HEK293 (cell line): ENCODE measurements around the gene ALPK3.

Experiments used
- CTCF ChIA-PET: fragments of 350-600 bp; formaldehyde crosslinking; extraction: SDS; loops from one replicate; lab custom pipeline; 2021; ENCODE audit warnings: antibody characterized with exemption; lab: Yijun Ruan, JAX
- POLR2A ChIA-PET: fragments of 300-600 bp; formaldehyde crosslinking; extraction: SDS; loops from one replicate; lab custom pipeline; 2020; ENCODE audit warnings: antibody characterized with exemption, inconsistent platforms; lab: Yijun Ruan, JAX
- H3K27ac ChIP-seq: fragments of 200-500 bp; sonication (Bioruptor generic); 2 replicates; pipeline ENCODE4 v1.5.1; 2014; ENCODE audit warnings: low read depth, low read length, control low read depth, inconsistent platforms; ENCODE audit errors: extremely low read depth
- H3K36me3 ChIP-seq, 2 experiments: fragments of 200-500 bp in 1 of 2; sonication (Bioruptor generic) in 1 of 2; 1 replicate in 1 of 2; 2 replicates in 1 of 2; pipeline ENCODE4 v1.5.1; 2014 to 2017; ENCODE audit warnings: inconsistent platforms in 2 of 2, low read length in 2 of 2; ENCODE audit not compliant: control insufficient read depth in 2 of 2, insufficient read depth in 1 of 2
- H3K4me1 ChIP-seq: fragments of 200-500 bp; sonication (Bioruptor generic); 2 replicates; pipeline ENCODE4 v1.5.1; 2014; ENCODE audit warnings: mild to moderate bottlenecking, low read length, inconsistent platforms; ENCODE audit not compliant: control insufficient read depth, insufficient read depth
- H3K4me3 ChIP-seq: 2 replicates; pipeline ENCODE4 v1.5.1; 2011; ENCODE audit warnings: low read depth, mild to moderate bottlenecking, control low read depth, low read length, moderate library complexity
- H3K9me3 ChIP-seq: fragments of 200-500 bp; sonication (Bioruptor generic); 2 replicates; pipeline ENCODE4 v1.5.1; 2014; ENCODE audit warnings: low read depth, low read length, inconsistent platforms; ENCODE audit not compliant: control insufficient read depth, insufficient read depth
- GLI2 ChIP-seq: fragments of 450-650 bp; formaldehyde crosslinking; IDR thresholded peaks from 2 replicates; pipeline ENCODE4; 2017; ENCODE audit warnings: missing biosample characterization, missing genetic modification characterization, low read depth, borderline replicate concordance
- HOXA7 ChIP-seq: sonication (generic); formaldehyde crosslinking; IDR thresholded peaks from 2 replicates; pipeline ENCODE4 v1.8.1; 2022; ENCODE audit warnings: missing genetic modification reagents, borderline replicate concordance
- HOXD13 ChIP-seq: sonication (generic); formaldehyde crosslinking; IDR thresholded peaks from 2 replicates; pipeline ENCODE4 v1.8.0; 2022; ENCODE audit warnings: missing genetic modification reagents, borderline replicate concordance
- MZF1 ChIP-seq: fragments of 450-650 bp; formaldehyde crosslinking; IDR thresholded peaks from 2 replicates; pipeline ENCODE4 v1.5.1; 2017; ENCODE audit warnings: missing biosample characterization, missing genetic modification characterization, borderline replicate concordance
- SCRT2 ChIP-seq: fragments of 450-650 bp; formaldehyde crosslinking; IDR thresholded peaks from 2 replicates; pipeline ENCODE4 v1.5.1; 2016; ENCODE audit warnings: missing biosample characterization, missing genetic modification characterization
- ZBTB21 ChIP-seq: fragments of 450-650 bp; formaldehyde crosslinking; IDR thresholded peaks from 2 replicates; pipeline ENCODE4 v1.5.1; 2017; ENCODE audit warnings: missing biosample characterization, missing genetic modification characterization
- ZBTB7A ChIP-seq: fragments of 450-650 bp; formaldehyde crosslinking; IDR thresholded peaks from 2 replicates; pipeline ENCODE4 v1.5.1; 2016; ENCODE audit warnings: low read depth, missing biosample characterization, missing genetic modification characterization
- ZNF221 ChIP-seq: fragments of 450-650 bp; formaldehyde crosslinking; IDR thresholded peaks from 2 replicates; pipeline ENCODE4 v1.5.1; 2017; ENCODE audit warnings: missing biosample characterization, missing genetic modification characterization, borderline replicate concordance
- ZNF223 ChIP-seq: fragments of 450-650 bp; formaldehyde crosslinking; IDR thresholded peaks from 2 replicates; pipeline ENCODE4 v1.5.1; 2016; ENCODE audit warnings: missing biosample characterization, missing genetic modification characterization
- ZNF23 ChIP-seq: fragments of 450-650 bp; formaldehyde crosslinking; IDR thresholded peaks from 2 replicates; pipeline ENCODE4 v1.5.1; 2016; ENCODE audit warnings: missing biosample characterization, missing genetic modification characterization, borderline replicate concordance
- ZNF24 ChIP-seq: fragments of 450-650 bp; formaldehyde crosslinking; IDR thresholded peaks from 2 replicates; pipeline ENCODE4 v1.5.1; 2016; ENCODE audit warnings: missing biosample characterization, missing genetic modification characterization
- ZNF473 ChIP-seq: fragments of 450-650 bp; formaldehyde crosslinking; IDR thresholded peaks from 2 replicates; pipeline ENCODE4 v1.5.1; 2017; ENCODE audit warnings: missing biosample characterization, missing genetic modification characterization
- ZNF501 ChIP-seq: fragments of 450-650 bp; formaldehyde crosslinking; IDR thresholded peaks from 2 replicates; pipeline ENCODE4 v1.5.1; 2016; ENCODE audit warnings: missing biosample characterization, missing genetic modification characterization
- ZNF529 ChIP-seq: fragments of 450-650 bp; formaldehyde crosslinking; IDR thresholded peaks from 2 replicates; pipeline ENCODE4 v1.5.1; 2017; ENCODE audit warnings: missing genetic modification characterization, missing biosample characterization; ENCODE audit not compliant: insufficient replicate concordance
- ZNF549 ChIP-seq: fragments of 450-650 bp; IDR thresholded peaks from 2 replicates; pipeline ENCODE4 v1.5.1; 2018; ENCODE audit warnings: missing biosample characterization, missing genetic modification characterization, mild to moderate bottlenecking, inconsistent platforms, moderate library complexity
- ZNF555 ChIP-seq: fragments of 450-650 bp; formaldehyde crosslinking; conservative IDR thresholded peaks from 2 replicates; pipeline ENCODE4 v1.5.1; 2017; ENCODE audit warnings: missing biosample characterization, mild to moderate bottlenecking, missing genetic modification characterization, inconsistent platforms
- ZNF571 ChIP-seq: fragments of 450-650 bp; formaldehyde crosslinking; IDR thresholded peaks from 2 replicates; pipeline ENCODE4 v1.5.0; 2017; ENCODE audit warnings: missing biosample characterization, missing genetic modification characterization
- ZNF585B ChIP-seq: fragments of 450-650 bp; formaldehyde crosslinking; IDR thresholded peaks from 2 replicates; pipeline ENCODE4 v1.5.1; 2016; ENCODE audit warnings: missing biosample characterization, missing genetic modification characterization
- ZNF624 ChIP-seq: fragments of 450-650 bp; formaldehyde crosslinking; IDR thresholded peaks from 2 replicates; pipeline ENCODE4 v1.5.1; 2017; ENCODE audit warnings: missing biosample characterization, missing genetic modification characterization
- ZNF658 ChIP-seq: fragments of 450-650 bp; formaldehyde crosslinking; IDR thresholded peaks from 2 replicates; pipeline ENCODE4; 2016; ENCODE audit warnings: missing biosample characterization, missing genetic modification characterization
- ZNF707 ChIP-seq: fragments of 450-650 bp; formaldehyde crosslinking; IDR thresholded peaks from 2 replicates; pipeline ENCODE4 v1.5.1; 2016; ENCODE audit warnings: missing biosample characterization, missing genetic modification characterization
- ZSCAN30 ChIP-seq: fragments of 450-650 bp; IDR thresholded peaks from 2 replicates; pipeline ENCODE4 v1.5.1; 2018; ENCODE audit warnings: missing biosample characterization, mild to moderate bottlenecking, missing genetic modification characterization, moderate library complexity
- TF ChIP-seq, protein P1 (sequence below): fragments of 450-650 bp; formaldehyde crosslinking; IDR thresholded peaks from 2 replicates; pipeline ENCODE4 v1.5.1; 2016; ENCODE audit warnings: missing biosample characterization, missing genetic modification characterization
- TF ChIP-seq, protein P2 (sequence below): fragments of 450-650 bp; formaldehyde crosslinking; IDR thresholded peaks from 2 replicates; pipeline ENCODE4 v1.5.1; 2016; ENCODE audit warnings: missing biosample characterization, missing genetic modification characterization
- TF ChIP-seq, protein P3 (sequence below): fragments of 450-650 bp; formaldehyde crosslinking; IDR thresholded peaks from 2 replicates; pipeline ENCODE4 v1.5.1; 2016; ENCODE audit warnings: missing biosample characterization, missing genetic modification characterization, low read depth

The ALPK3 gene, protein sequence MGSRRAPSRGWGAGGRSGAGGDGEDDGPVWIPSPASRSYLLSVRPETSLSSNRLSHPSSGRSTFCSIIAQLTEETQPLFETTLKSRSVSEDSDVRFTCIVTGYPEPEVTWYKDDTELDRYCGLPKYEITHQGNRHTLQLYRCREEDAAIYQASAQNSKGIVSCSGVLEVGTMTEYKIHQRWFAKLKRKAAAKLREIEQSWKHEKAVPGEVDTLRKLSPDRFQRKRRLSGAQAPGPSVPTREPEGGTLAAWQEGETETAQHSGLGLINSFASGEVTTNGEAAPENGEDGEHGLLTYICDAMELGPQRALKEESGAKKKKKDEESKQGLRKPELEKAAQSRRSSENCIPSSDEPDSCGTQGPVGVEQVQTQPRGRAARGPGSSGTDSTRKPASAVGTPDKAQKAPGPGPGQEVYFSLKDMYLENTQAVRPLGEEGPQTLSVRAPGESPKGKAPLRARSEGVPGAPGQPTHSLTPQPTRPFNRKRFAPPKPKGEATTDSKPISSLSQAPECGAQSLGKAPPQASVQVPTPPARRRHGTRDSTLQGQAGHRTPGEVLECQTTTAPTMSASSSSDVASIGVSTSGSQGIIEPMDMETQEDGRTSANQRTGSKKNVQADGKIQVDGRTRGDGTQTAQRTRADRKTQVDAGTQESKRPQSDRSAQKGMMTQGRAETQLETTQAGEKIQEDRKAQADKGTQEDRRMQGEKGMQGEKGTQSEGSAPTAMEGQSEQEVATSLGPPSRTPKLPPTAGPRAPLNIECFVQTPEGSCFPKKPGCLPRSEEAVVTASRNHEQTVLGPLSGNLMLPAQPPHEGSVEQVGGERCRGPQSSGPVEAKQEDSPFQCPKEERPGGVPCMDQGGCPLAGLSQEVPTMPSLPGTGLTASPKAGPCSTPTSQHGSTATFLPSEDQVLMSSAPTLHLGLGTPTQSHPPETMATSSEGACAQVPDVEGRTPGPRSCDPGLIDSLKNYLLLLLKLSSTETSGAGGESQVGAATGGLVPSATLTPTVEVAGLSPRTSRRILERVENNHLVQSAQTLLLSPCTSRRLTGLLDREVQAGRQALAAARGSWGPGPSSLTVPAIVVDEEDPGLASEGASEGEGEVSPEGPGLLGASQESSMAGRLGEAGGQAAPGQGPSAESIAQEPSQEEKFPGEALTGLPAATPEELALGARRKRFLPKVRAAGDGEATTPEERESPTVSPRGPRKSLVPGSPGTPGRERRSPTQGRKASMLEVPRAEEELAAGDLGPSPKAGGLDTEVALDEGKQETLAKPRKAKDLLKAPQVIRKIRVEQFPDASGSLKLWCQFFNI (N-terminal part only)

DNA sequence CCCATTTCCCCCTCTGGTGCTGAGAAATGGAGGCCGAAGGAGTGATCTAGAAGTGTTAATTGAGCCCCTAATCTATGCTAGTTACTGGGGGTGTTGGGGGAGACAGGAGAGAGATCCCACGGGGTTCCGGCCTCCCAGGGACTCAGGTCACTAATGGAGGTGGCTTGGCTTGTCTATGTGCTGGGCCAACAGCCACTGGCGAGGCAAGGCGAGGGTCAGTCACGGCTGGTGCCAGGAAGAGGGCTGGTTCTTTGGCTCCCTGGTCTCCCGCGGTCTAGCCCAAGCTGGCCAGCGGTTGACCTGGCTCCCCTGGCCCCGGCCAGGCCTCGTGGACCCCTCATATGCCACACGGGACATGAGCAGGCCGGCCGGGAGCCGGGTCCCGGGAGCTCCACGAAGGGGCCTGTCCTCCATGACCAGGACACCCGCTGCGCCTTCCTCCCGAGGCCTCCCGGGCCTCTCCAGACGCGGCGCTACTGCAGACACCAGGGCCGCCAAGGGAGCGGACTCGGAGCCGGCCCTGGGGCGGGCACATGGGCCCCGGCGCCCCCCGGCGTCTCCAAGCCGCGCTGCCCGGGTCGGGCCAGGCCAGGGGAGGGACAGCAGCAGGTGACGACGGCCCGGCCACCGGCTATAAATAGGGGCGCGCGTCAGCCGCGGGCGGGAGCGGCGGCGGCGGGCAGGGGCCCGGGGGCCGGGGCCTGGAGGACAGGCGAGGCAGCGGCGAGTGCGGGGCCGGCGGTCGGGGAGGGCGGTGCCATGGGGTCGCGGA lies at the start of gene ALPK3:
Gene ALPK3, plus strand, starts transcription at position 663 of the 772 bp plus-strand sequence. Its CDS starts 97 bp downstream, at position 760.
- H3K36me3 ChIP-seq = no peaks in the 10 kb centered on the region
- ChIA-PET CTCF (interaction anchor here (1.0 kb wide), 1 partner anchor 227 kb away, joined by 4 read pairs; no protein-coding TSS in a partner anchor), POLR2A (no interaction called here)
- no peaks in the 10 kb centered on the region for H3K9me3 ChIP-seq
- no peak within 1 kb of the TSS for H3K27ac ChIP-seq
- TF ChIP-seq ZNF473 (tag by site-specific recombination) (no peak), ZBTB7A (tag by site-specific recombination) (no peak), ZNF529 (tag by site-specific recombination) (no peak), ZNF221 (tag by site-specific recombination) (no peak), SCRT2 (tag by site-specific recombination) (no peak), ZSCAN30 (tag by site-specific recombination) (no peak), HOXA7 (CRISPR knock-in tag) (no peak)
- TF ChIP-seq, protein P1, sequence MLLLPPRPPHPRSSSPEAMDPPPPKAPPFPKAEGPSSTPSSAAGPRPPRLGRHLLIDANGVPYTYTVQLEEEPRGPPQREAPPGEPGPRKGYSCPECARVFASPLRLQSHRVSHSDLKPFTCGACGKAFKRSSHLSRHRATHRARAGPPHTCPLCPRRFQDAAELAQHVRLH (tag by site-specific recombination) = no peak
- TF ChIP-seq, protein P2, sequence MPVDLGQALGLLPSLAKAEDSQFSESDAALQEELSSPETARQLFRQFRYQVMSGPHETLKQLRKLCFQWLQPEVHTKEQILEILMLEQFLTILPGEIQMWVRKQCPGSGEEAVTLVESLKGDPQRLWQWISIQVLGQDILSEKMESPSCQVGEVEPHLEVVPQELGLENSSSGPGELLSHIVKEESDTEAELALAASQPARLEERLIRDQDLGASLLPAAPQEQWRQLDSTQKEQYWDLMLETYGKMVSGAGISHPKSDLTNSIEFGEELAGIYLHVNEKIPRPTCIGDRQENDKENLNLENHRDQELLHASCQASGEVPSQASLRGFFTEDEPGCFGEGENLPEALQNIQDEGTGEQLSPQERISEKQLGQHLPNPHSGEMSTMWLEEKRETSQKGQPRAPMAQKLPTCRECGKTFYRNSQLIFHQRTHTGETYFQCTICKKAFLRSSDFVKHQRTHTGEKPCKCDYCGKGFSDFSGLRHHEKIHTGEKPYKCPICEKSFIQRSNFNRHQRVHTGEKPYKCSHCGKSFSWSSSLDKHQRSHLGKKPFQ (tag by site-specific recombination) = no peak
- H3K4me1 ChIP-seq = peaks cover 7% of the 10 kb centered on the region; the same call in 1 of the 2 replicates
- H3K4me3 ChIP-seq = peak within 1 kb of the TSS; percentile 12

DNA sequence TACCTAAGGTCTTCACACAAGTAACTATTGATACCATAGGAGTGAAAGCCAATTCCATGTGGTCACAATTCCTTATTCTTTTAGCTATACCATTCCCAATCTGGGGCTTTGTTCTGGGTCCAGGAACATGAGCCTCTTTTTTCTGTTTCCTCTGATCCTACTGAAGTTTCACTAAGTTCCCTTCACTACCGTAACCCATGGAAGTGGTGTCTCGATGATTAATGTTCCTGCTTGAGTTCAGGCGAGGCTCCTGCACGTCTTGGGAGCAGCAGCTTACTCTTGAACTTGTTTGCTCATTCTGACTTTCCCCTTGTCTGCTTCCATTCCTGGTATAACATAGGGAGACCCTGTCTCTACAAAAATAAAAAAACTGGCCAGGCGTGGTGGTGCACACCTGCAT lies 45.1 kb upstream of the ALPK3 start:
- CTCF ChIA-PET = interaction anchor here (0.6 to 1.8 kb wide), 3 partner anchors 73 to 174 kb away, joined by 3 to 5 read pairs (median 5); no protein-coding TSS in a partner anchor
- TF ChIP-seq ZNF624 (tag by site-specific recombination) (no peak), ZNF571 (tag by site-specific recombination) (no peak), HOXD13 (CRISPR knock-in tag) (no peak), MZF1 (tag by site-specific recombination) (no peak), ZNF585B (tag by site-specific recombination) (no peak), ZNF555 (tag by site-specific recombination) (no peak), ZNF501 (tag by site-specific recombination) (no peak), ZNF223 (tag by site-specific recombination) (no peak), ZNF24 (no peak), ZNF658 (tag by site-specific recombination) (no peak), ZBTB21 (tag by site-specific recombination) (no peak), ZNF23 (tag by site-specific recombination) (no peak), ZNF549 (tag by site-specific recombination) (no peak), ZNF707 (tag by site-specific recombination) (no peak), GLI2 (no peak)
- TF ChIP-seq, protein P3, sequence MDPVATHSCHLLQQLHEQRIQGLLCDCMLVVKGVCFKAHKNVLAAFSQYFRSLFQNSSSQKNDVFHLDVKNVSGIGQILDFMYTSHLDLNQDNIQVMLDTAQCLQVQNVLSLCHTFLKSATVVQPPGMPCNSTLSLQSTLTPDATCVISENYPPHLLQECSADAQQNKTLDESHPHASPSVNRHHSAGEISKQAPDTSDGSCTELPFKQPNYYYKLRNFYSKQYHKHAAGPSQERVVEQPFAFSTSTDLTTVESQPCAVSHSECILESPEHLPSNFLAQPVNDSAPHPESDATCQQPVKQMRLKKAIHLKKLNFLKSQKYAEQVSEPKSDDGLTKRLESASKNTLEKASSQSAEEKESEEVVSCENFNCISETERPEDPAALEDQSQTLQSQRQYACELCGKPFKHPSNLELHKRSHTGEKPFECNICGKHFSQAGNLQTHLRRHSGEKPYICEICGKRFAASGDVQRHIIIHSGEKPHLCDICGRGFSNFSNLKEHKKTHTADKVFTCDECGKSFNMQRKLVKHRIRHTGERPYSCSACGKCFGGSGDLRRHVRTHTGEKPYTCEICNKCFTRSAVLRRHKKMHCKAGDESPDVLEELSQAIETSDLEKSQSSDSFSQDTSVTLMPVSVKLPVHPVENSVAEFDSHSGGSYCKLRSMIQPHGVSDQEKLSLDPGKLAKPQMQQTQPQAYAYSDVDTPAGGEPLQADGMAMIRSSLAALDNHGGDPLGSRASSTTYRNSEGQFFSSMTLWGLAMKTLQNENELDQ (tag by site-specific recombination) = no peak

More for the DNA sequence above, 45.1 kb upstream of the ALPK3 start:
- POLR2A ChIA-PET = no interaction called here
- Histone ChIP-seq H3K4me1 (no peaks in the 10 kb centered on the region), H3K36me3 (peaks cover 34 to 49% of the 10 kb centered on the region in 2 experiments), H3K9me3 (no peaks in the 10 kb centered on the region), H3K27ac (no peak overlapping the region), H3K4me3 (no peak overlapping the region)
